GM12878 (cell line): ENCODE results near the gene SOX5. TPM values are rescaled to one million over a fixed set of nuclear protein-coding genes. Genes with fewer than 3 reads are reported as not detected.

ENCODE experiments used
- ATAC-seq: fragments of 200-7000 bp; cut with Tn5 transposase; 3 replicates; pipeline ENCODE4 v1.9.1; 2020; ENCODE audit warnings: mild to moderate bottlenecking, moderate library complexity
- BruUV-seq: library from RNA; stranded (reverse); fragments of 400-500 nt; replicated peaks from 2 replicates; lab custom pipeline; 2021; lab: Mats Ljungman, UMichigan
- CTCF ChIA-PET: fragments of 300-600 bp; sonication (Branson Sonifier 250); formaldehyde crosslinking; extraction: SDS; loops from one replicate; lab custom pipeline; 2021; ENCODE audit warnings: inconsistent platforms; lab: Yijun Ruan, JAX
- POLR2A ChIA-PET: fragments of 350-600 bp; formaldehyde crosslinking; extraction: SDS; loops from one replicate; lab custom pipeline; 2021; ENCODE audit warnings: inconsistent platforms; lab: Charles Lee
- RAD21 ChIA-PET: fragments of 300-600 bp; sonication (Branson Sonifier 250); formaldehyde crosslinking; loops from one replicate; lab custom pipeline; 2023; ENCODE audit warnings: antibody characterized with exemption; ENCODE audit not compliant: unreplicated experiment; lab: Charles Lee
- SMC1A ChIA-PET: fragments of 300-600 bp; sonication (Branson Sonifier 250); formaldehyde crosslinking; loops from one replicate; lab custom pipeline; 2023; ENCODE audit not compliant: unreplicated experiment, uncharacterized antibody; lab: Charles Lee
- DNase-seq: peaks from one replicate; pipeline ENCODE4 v3.0.0-alpha.2; 2011; ENCODE audit warnings: low read depth, low spot score
- FAIRE-seq: peaks from 3 replicates; lab custom pipeline; 2011; peaks lifted over from hg19 to GRCh38; lab: Jason Lieb, UNC
- H2AFZ ChIP-seq: 2 replicates; pipeline ENCODE4 v1.6.0; 2011; ENCODE audit warnings: low read depth, low read length, control low read depth; ENCODE audit not compliant: control insufficient read depth
- H3K27ac ChIP-seq: 2 replicates; pipeline ENCODE4 v1.5.1; 2011; ENCODE audit warnings: control low read depth; ENCODE audit not compliant: control insufficient read depth, insufficient read depth
- H3K27me3 ChIP-seq, 2 experiments: replicated peaks in 1 of 2; 2 replicates each; pipeline versions ENCODE4 v1.6.0 to v1.6.1; 2011; ENCODE audit warnings: low read length in 1 of 2; ENCODE audit not compliant: control insufficient read depth in 2 of 2, insufficient read depth in 2 of 2
- H3K36me3 ChIP-seq, 2 experiments: 2 replicates each; pipeline ENCODE4 v1.5.1; 2011; ENCODE audit warnings: low read length in 1 of 2; ENCODE audit not compliant: control insufficient read depth in 2 of 2, insufficient read depth in 2 of 2
- H3K4me1 ChIP-seq: 2 replicates; pipeline ENCODE4 v1.6.1; 2011; ENCODE audit warnings: mild to moderate bottlenecking, low read length, moderate library complexity, mixed read lengths; ENCODE audit not compliant: control insufficient read depth, insufficient read depth
- H3K4me2 ChIP-seq: 2 replicates; pipeline ENCODE4 v1.6.0; 2011; ENCODE audit warnings: control low read depth; ENCODE audit not compliant: control insufficient read depth, insufficient read depth
- H3K4me3 ChIP-seq: fragments of 200-600 bp; sonication (generic); 2 replicates; pipeline ENCODE4 v1.5.1; 2016
- H3K79me2 ChIP-seq: 2 replicates; pipeline ENCODE4 v1.6.0; 2011; ENCODE audit warnings: low read length; ENCODE audit not compliant: control insufficient read depth, insufficient read depth
- H3K9ac ChIP-seq: 2 replicates; pipeline ENCODE4 v1.8.0; 2011; ENCODE audit warnings: low read length, control low read depth, mixed read lengths; ENCODE audit not compliant: control insufficient read depth, insufficient read depth
- H3K9me3 ChIP-seq: replicated peaks from 3 replicates; pipeline ENCODE4 v1.5.1; 2011; ENCODE audit warnings: mild to moderate bottlenecking, low read length; ENCODE audit not compliant: control insufficient read depth, insufficient read depth
- H4K20me1 ChIP-seq: 2 replicates; pipeline ENCODE4 v1.6.0; 2011; ENCODE audit not compliant: control insufficient read depth, insufficient read depth
- ASH2L ChIP-seq: fragments of 300-600, 200-600 bp; sonication (generic); IDR thresholded peaks from 2 replicates; pipeline ENCODE4 v1.6.1; 2017; ENCODE audit warnings: low read depth, mild to moderate bottlenecking, borderline replicate concordance
- ATF3 ChIP-seq: IDR thresholded peaks from 2 replicates; pipeline ENCODE4 v1.6.1; 2011; ENCODE audit warnings: low read depth, mild to moderate bottlenecking, low read length, moderate library complexity, borderline replicate concordance; ENCODE audit errors: extremely low read depth
- CBX3 ChIP-seq: fragments of 200-600 bp; sonication (generic); IDR thresholded peaks from 2 replicates; pipeline ENCODE4 v1.6.1; 2016; ENCODE audit warnings: low read depth, borderline replicate concordance
- CHD1 ChIP-seq: IDR thresholded peaks from 2 replicates; pipeline ENCODE4 v1.6.1; 2012; ENCODE audit warnings: low read depth, low read length, improper control_type of control experiment
- CHD2 ChIP-seq: IDR thresholded peaks from 2 replicates; pipeline ENCODE4 v1.6.1; 2011; ENCODE audit warnings: low read depth, low read length, improper control_type of control experiment, borderline replicate concordance
- CHD4 ChIP-seq: fragments of 200-600 bp; sonication (generic); IDR thresholded peaks from 2 replicates; pipeline ENCODE4 v1.6.1; 2016; ENCODE audit warnings: mild to moderate bottlenecking
- FOXK2 ChIP-seq: fragments of 450-650 bp; IDR thresholded peaks from 2 replicates; pipeline ENCODE4 v1.6.1; 2017; ENCODE audit warnings: mild to moderate bottlenecking, moderate library complexity
- HDGF ChIP-seq: fragments of 450-650 bp; IDR thresholded peaks from 2 replicates; pipeline ENCODE4 v1.6.1; 2016; ENCODE audit warnings: antibody characterized with exemption
- KDM1A ChIP-seq: fragments of 200-600 bp; sonication (generic); IDR thresholded peaks from 2 replicates; pipeline ENCODE4 v1.6.1; 2016; ENCODE audit warnings: borderline replicate concordance
- NFYA ChIP-seq: IDR thresholded peaks from 2 replicates; pipeline ENCODE4 v1.6.1; 2011; ENCODE audit warnings: low read depth, mild to moderate bottlenecking, low read length, improper control_type of control experiment, borderline replicate concordance
- NR2C1 ChIP-seq: fragments of 450-650 bp; IDR thresholded peaks from 2 replicates; pipeline ENCODE4 v1.6.1; 2017; ENCODE audit warnings: antibody characterized with exemption, mild to moderate bottlenecking, moderate library complexity
- SMAD5 ChIP-seq: IDR thresholded peaks from 2 replicates; pipeline ENCODE4 v1.6.1; 2016; ENCODE audit warnings: antibody characterized with exemption, low read depth
- YBX1 ChIP-seq: fragments of 450-650 bp; IDR thresholded peaks from 2 replicates; pipeline ENCODE4 v1.6.1; 2016; ENCODE audit warnings: antibody characterized with exemption
- WGBS: methylation state at CpG from one replicate; pipeline ENCODE4 v1.1.6; 2016; ENCODE audit warnings: low lambda C conversion rate; ENCODE audit not compliant: insufficient replicate concordance, insufficient coverage; ENCODE audit errors: missing lambda C conversion rate; 5-methylcytosine and 5-hydroxymethylcytosine counted together
- in situ Hi-C: fragments of 300-500 bp; cut with MboI; formaldehyde crosslinking; loops from 9 replicates; pipeline ENCODE4 v1.14.3; 2018; ENCODE audit warnings: mixed read lengths
- intact Hi-C: fragments of 100-400 bp; cut with micrococcal nuclease; formaldehyde crosslinking; loops from one replicate; pipeline ENCODE4 v1.14.2; 2022; ENCODE audit not compliant: unreplicated experiment
- polyA plus RNA-seq, 11 experiments: library from polyadenylated mRNA; depleted of rRNA in 4 of 11; unstranded in 6 of 11; stranded (reverse) in 5 of 11; fragments of >200 nt; fragmentation: Nextera tagmentation in 4 of 11; fragmentation: Illumina TruSeq in 1 of 11; extraction: Ambion mirVana in 4 of 11; extraction: Trizol in 1 of 11; gene quantifications; 1 replicate in 1 of 11; 2 replicates in 10 of 11; pipeline versions ENCODE4 v1.2.1 to v1.2.3, GENCODE V29; 2011 to 2016; ENCODE audit warnings: inconsistent platforms in 2 of 11, missing spikeins in 2 of 11, low read depth in 1 of 11
- total RNA-seq, 4 experiments: library from RNA; depleted of rRNA in 3 of 4; stranded (reverse); fragments of >200 nt in 3 of 4; fragmentation: Illumina TruSeq in 1 of 4; extraction: Trizol in 1 of 4; gene quantifications; 2 replicates each; pipeline versions ENCODE4 v1.2.1 to v1.2.3, GENCODE V29; 2013 to 2021

The SOX5 gene
- total and polyA plus RNA-seq, 10 of the 15 experiments (the other 5 are each of a cell fraction or from before 2014, with no cell fraction given), result 0.08 to 1.0 (median 0.24) TPM

GRCh38 chr12:23909551-23909950 is 39.9 kb downstream of the SOX5 start:
- WGBS, result 32% methylated on average over 1 of the region's 1 CpG
- Histone ChIP-seq H4K20me1 (no peaks in the 10 kb centered on the region), H3K27ac (no peak overlapping the region), H3K4me2 (no peak overlapping the region), H3K36me3 (no peaks in the 10 kb centered on the region), H3K9me3 (no peaks in the 10 kb centered on the region), H3K4me3 (no peak overlapping the region), H3K9ac (no peak overlapping the region), H2AFZ (no peak overlapping the region), H3K79me2 (no peaks in the 10 kb centered on the region), H3K4me1 (no peaks in the 10 kb centered on the region), H3K27me3 (no peaks in the 10 kb centered on the region)
- ChIA-PET POLR2A (interaction anchor here (0.6 kb wide), 1 partner anchor 13 kb away, joined by 6 read pairs; no protein-coding TSS in a partner anchor), CTCF (interaction anchor here (1.5 kb wide), 1 partner anchor 8 kb away, joined by 3 read pairs; no protein-coding TSS in a partner anchor), RAD21 (interaction anchor here (1.1 kb wide), 1 partner anchor 11 kb away, joined by 3 read pairs; no protein-coding TSS in a partner anchor), SMC1A (interaction anchor here (1.5 kb wide), 2 partner anchors 8 to 14 kb away, joined by 4 to 5 read pairs; no protein-coding TSS in a partner anchor)
- TF ChIP-seq HDGF (no peak), KDM1A (no peak), NFYA (no peak), CBX3 (no peak), FOXK2 (no peak), ASH2L (no peak), YBX1 (no peak), CHD1 (no peak), SMAD5 (no peak), CHD4 (no peak), CHD2 (no peak), ATF3 (no peak), NR2C1 (no peak)
- intact Hi-C loops, result no loop called here
- DNase-seq, result no peak
- in situ Hi-C loops, result no loop called here
- no TSS peak for BruUV-seq
- no peak for FAIRE-seq
- no peak for ATAC-seq
